ENCODE data around the gene FBXO34. TPM values are rescaled to one million over a fixed set of nuclear protein-coding genes. Genes with fewer than 3 reads are reported as not detected.

FBXO34 gene
- total RNA-seq (2011; cell fraction: chromatin; rRNA removed; ENCODE audit: low replicate concordance), result 20.0 and 27.1 TPM in 2 replicates
- total RNA-seq (2011; cell fraction: nucleolus; rRNA removed), result 14.5 and 16.6 TPM in 2 replicates
- total RNA-seq (2011; cell fraction: nucleoplasm; rRNA removed), result 13.1 and 15.4 TPM in 2 replicates
- total RNA-seq (2014; rRNA removed), result 14.0 and 15.1 TPM in 2 replicates
- total RNA-seq (2014; rRNA removed; fragmentation: Illumina TruSeq; extraction: Trizol), result 19.0 and 21.2 TPM in 2 replicates
- total RNA-seq (2015; rRNA removed; fragmentation: Illumina TruSeq; extraction: Trizol), result 17.1 and 18.0 TPM in 2 replicates
- 16.5 and 16.9 TPM in 2 replicates for total RNA-seq (2021)
- 20.4 and 24.9 TPM in 2 replicates for polyA plus RNA-seq (2011; rRNA removed)
- 10.5 and 13.3 TPM in 2 replicates for polyA plus RNA-seq (2011; cell fraction: cytosol; rRNA removed)
- polyA plus RNA-seq (2011; cell fraction: nucleus; rRNA removed), result 14.1 and 45.0 TPM in 2 replicates
- 13.0 and 13.2 TPM in 2 replicates for polyA plus RNA-seq (2012)
- polyA plus RNA-seq (2014; fragmentation: Illumina TruSeq; extraction: Trizol), result 13.3 and 16.2 TPM in 2 replicates
- polyA plus RNA-seq (2014; fragmentation: Nextera tagmentation; extraction: Ambion mirVana), result 10 to 100 TPM in 1 of 2 experiments, 1 to 10 TPM in 1; 6.3 to 10.8 TPM
- polyA plus RNA-seq (2014; rRNA removed), result 15.3 and 15.9 TPM in 2 replicates
- 27.0 and 33.6 TPM in 2 replicates for polyA minus RNA-seq (2011; rRNA and poly(A)+ RNA removed)
- 8.1 and 13.3 TPM in 2 replicates for polyA minus RNA-seq (2011; cell fraction: cytosol; rRNA and poly(A)+ RNA removed)
- polyA minus RNA-seq (2011; cell fraction: nucleus; rRNA and poly(A)+ RNA removed), result 9.3 and 31.9 TPM in 2 replicates
- percentile 79 among the genes with signal in this experiment for Bru-seq, nascent RNA
- BruChase-seq, experiment 1, labeled RNA remaining after a 2-hour chase, result percentile 84 among the genes with signal in this experiment
- percentile 86 among the genes with signal in this experiment for BruChase-seq, experiment 2, labeled RNA remaining after a 6-hour chase
- long read RNA-seq, experiment 1, transcript FBXO34-201 (2 exons, 3,464 nt), result major isoform, 65 of 114 reads
- long read RNA-seq, experiment 1, partial matches to known transcripts, result 27 of 114 reads
- long read RNA-seq, experiment 1, other reads (novel, unspliced or antisense), result 22 of 114 reads
- long read RNA-seq, experiment 2, partial matches to known transcripts, result 4 of 9 reads
- long read RNA-seq, experiment 2, other reads (novel, unspliced or antisense), result 3 of 9 reads
- long read RNA-seq, experiment 3, transcript FBXO34-201 (2 exons, 3,464 nt), result major isoform, 5 of 9 reads
- long read RNA-seq, experiment 3, partial matches to known transcripts, result 0 of 9 reads
- long read RNA-seq, experiment 3, other reads (novel, unspliced or antisense), result 4 of 9 reads

DNA sequence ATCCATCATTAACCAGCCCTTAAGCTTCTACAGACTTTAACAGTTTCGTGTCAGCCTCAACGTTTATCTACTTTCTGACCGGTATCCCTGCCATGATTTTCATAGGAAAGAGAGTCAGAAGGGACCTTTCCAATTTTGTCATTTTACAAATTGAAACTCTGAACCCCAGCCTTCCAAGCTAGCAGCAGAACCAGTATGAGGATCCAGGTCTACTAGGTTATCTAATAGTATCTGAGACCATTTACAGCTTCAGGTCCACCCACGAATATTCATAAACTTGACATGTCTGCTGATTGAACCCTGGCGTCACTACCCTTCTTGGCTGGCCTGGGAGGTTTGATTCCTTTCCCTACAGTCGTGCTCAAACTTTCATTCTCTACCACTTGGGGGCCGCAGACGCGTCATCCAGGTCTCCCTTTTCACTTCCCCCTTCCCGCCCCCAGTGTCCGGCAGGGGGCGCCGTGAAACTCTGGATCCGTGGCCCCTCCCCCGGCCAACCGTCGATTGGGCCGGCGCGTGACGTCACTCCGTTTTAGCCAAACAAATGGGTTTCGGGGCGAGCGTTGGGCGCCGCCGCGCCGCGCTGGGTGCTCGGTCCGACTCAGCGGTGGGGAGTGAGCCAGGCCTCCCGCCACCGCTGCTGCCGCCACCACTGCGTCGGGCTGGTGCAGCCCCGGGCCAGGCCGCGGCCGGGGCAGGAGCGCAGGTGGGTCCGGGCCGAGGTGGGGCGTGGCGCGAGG, at the start of gene FBXO34:
Gene FBXO34, plus strand, starts transcription at position 590 of the 740 bp plus-strand sequence. CDS start 78,970 bp downstream, outside the sequence.
- ChIA-PET CTCF (ENCODE audit: low intra/inter-chr PET ratio) (interaction anchor here (0.6 to 0.8 kb wide), 4 partner anchors 26 to 159 kb away, joined by 3 read pairs; no protein-coding TSS in a partner anchor), POLR2A (interaction anchor here (0.6 to 2.4 kb wide), 3 partner anchors 10 to 220 kb away, joined by 3 to 8 read pairs (median 3); partner anchors contain the start of gene MAPK1IP1L)
- Histone ChIP-seq H4K20me1 (replicated peaks; ENCODE audit: control insufficient read depth, insufficient read depth, low read length) (no peaks in the 10 kb centered on the region), H3K4me1 (replicated peaks in 1 of 2; ENCODE audit: control insufficient read depth in 2 of 2, insufficient read depth in 2 of 2, low read length in 2 of 2) (peaks cover 8 to 16% of the 10 kb centered on the region in 2 experiments), H3K27me3 (ENCODE audit: control insufficient read depth in 2 of 2, insufficient read depth in 2 of 2, low read length in 2 of 2) (no peaks in the 10 kb centered on the region), H3K9me3 (replicated peaks; ENCODE audit: control insufficient read depth, insufficient read depth, low read depth, low read length) (no peaks in the 10 kb centered on the region), H3K36me3 (ENCODE audit: control insufficient read depth, insufficient read depth, low read length) (no peaks in the 10 kb centered on the region), H3K79me2 (ENCODE audit: control insufficient read depth, insufficient read depth, low read length) (peaks cover 44% of the 10 kb centered on the region), H3K9me1 (ENCODE audit: control insufficient read depth, insufficient read depth, low read length) (no peaks in the 10 kb centered on the region), H2AFZ (ENCODE audit: low read depth, low read length) (peak within 1 kb of the TSS; percentile 92), H3K27ac (ENCODE audit: extremely low read depth, low read depth, low read length) (peak within 1 kb of the TSS; percentile 96), H3K4me2 (ENCODE audit: insufficient read depth, low read length) (peak within 1 kb of the TSS; percentile 94), H3K4me3 (peak within 1 kb of the TSS; percentile 76), H3K9ac (ENCODE audit: insufficient read depth in 1 of 2, low read depth in 2 of 2, low read length in 2 of 2) (peak within 1 kb of the TSS; percentile 95 to 100)
- ATAC-seq, result peak; percentile 89
- 1% methylated on average over 23 of the region's 49 CpGs for WGBS (ENCODE audit: insufficient coverage, low coverage, missing lambda C conversion rate)
- peak; percentile 85 for FAIRE-seq
- in situ Hi-C loops (cut with MboI) (no loop called here), intact Hi-C loops (cut with micrococcal nuclease) (loop anchor here (2.0 to 5.0 kb wide), 2 partner anchors 84 to 146 kb away; no protein-coding TSS in a partner anchor)
- BruUV-seq (replicated peaks), result no TSS peak
- peak; percentile 89 to 98 (median 90) for DNase-seq (ENCODE audit: extremely low read depth in 1 of 4, low spot score in 3 of 4)
- TF ChIP-seq NFE2L1 (tag; IDR thresholded peaks at IDR 0.05; ENCODE audit: borderline replicate concordance, low read depth) (no peak), ZNF175 (CRISPR knock-in tag; IDR thresholded peaks at IDR 0.05; ENCODE audit: low read depth) (no peak), CEBPG (CRISPR knock-in tag; IDR thresholded peaks at IDR 0.05) (no peak), CEBPG (tag; conservative IDR thresholded peaks at IDR 0.05 in 1 of 2, IDR thresholded peaks at IDR 0.05 in 1 of 2) (no peak), ZNF41 (CRISPR knock-in tag; conservative IDR thresholded peaks at IDR 0.05) (no peak), FIP1L1 (IDR thresholded peaks at IDR 0.05; ENCODE audit: low read depth, low read length, poor library complexity, severe bottlenecking) (peak; percentile 58), NCOA2 (IDR thresholded peaks at IDR 0.05; ENCODE audit: partially characterized antibody in 2 of 2) (no peak), TEAD4 (IDR thresholded peaks at IDR 0.05; ENCODE audit: low read length) (peak; percentile 38; the same call in 1 of the 2 replicates), TEAD4 (CRISPR knock-in tag; IDR thresholded peaks at IDR 0.05; ENCODE audit: borderline replicate concordance) (no peak), NONO (IDR thresholded peaks at IDR 0.05; ENCODE audit: low read depth in 2 of 2, low read length in 1 of 2) (peak; percentile 43 to 61; a peak in 2 of 4 replicates), ZNF395 (CRISPR knock-in tag; IDR thresholded peaks at IDR 0.05) (no peak)
